ENCODE measurements around the gene MPEG1.

MPEG1 gene

DNA sequence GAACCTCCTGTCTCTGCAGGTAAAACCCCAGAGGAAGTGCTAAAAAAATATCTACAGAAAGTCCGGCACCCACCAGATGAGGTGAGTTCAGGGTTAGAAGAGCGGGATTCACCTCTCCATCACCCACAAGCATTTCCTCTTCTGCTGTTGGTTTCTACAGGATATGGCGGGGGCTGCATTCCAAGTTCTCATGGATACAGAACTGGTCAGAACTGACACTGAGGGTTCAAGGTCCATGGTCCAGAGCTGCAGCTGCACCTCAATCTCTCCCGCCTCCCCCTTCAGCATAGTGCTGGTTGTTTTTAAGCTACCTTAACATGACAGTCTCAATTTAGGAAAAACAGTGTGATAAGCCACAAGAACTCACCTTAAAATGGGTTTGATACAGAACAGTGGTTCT lies 21.6 kb downstream of the MPEG1 start:
- TF ChIP-seq, protein P1, sequence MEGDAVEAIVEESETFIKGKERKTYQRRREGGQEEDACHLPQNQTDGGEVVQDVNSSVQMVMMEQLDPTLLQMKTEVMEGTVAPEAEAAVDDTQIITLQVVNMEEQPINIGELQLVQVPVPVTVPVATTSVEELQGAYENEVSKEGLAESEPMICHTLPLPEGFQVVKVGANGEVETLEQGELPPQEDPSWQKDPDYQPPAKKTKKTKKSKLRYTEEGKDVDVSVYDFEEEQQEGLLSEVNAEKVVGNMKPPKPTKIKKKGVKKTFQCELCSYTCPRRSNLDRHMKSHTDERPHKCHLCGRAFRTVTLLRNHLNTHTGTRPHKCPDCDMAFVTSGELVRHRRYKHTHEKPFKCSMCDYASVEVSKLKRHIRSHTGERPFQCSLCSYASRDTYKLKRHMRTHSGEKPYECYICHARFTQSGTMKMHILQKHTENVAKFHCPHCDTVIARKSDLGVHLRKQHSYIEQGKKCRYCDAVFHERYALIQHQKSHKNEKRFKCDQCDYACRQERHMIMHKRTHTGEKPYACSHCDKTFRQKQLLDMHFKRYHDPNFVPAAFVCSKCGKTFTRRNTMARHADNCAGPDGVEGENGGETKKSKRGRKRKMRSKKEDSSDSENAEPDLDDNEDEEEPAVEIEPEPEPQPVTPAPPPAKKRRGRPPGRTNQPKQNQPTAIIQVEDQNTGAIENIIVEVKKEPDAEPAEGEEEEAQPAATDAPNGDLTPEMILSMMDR (IDR thresholded peaks at IDR 0.05; ENCODE audit: borderline replicate concordance, insufficient read depth, low read depth, low read length) = no peak
- H3K4me3 ChIP-seq (ENCODE audit: low read depth, low read length) = no peak overlapping the region

DNA sequence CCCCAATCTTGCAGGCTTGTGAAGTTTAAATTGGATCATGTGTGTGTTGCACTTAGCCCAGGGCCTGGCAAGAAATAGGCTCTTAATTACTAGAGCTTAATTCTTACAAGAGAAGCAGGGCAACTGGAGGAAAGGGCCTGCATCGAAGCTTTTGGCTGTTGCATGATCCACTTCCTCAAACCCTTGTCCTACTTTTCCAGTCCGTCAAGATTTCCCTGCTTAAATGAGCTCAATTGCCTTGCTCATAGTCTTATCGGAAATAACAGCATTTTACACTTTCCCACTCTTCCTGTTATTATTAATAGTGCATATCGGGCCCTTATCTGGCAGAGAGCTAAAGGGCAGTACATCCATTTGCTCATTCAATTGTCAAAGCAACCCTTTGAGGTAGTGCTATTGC lies 22.7 kb downstream of the MPEG1 start:
- H3K4me3 ChIP-seq (ENCODE audit: low read depth, low read length) = no peak overlapping the region
- TF ChIP-seq, protein P1 (IDR thresholded peaks at IDR 0.05; ENCODE audit: borderline replicate concordance, insufficient read depth, low read depth, low read length) = no peak

DNA sequence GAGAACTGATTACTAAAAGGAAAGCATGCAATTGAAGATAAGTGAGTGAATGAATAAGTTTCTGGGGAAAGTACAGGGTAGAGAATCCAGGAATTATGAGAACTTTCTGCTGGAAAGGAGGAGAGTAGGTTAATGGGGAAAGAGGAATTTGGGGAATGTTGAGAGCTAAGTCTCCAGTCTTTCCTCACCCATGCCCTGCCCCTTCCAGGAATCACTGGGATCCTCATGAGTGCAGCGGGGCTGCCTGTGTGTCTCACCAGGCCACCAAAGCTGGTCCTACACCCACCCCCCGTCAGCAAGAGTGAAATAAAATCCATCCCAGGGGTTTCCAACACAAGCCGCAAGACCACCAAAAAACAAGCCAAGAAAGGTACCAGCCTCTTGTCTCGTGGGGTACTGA lies 23.8 kb downstream of the MPEG1 start:
- TF ChIP-seq, protein P1 (IDR thresholded peaks at IDR 0.05; ENCODE audit: borderline replicate concordance, insufficient read depth, low read depth, low read length) = no peak
- no peak overlapping the region for H3K4me3 ChIP-seq (ENCODE audit: low read depth, low read length)

DNA sequence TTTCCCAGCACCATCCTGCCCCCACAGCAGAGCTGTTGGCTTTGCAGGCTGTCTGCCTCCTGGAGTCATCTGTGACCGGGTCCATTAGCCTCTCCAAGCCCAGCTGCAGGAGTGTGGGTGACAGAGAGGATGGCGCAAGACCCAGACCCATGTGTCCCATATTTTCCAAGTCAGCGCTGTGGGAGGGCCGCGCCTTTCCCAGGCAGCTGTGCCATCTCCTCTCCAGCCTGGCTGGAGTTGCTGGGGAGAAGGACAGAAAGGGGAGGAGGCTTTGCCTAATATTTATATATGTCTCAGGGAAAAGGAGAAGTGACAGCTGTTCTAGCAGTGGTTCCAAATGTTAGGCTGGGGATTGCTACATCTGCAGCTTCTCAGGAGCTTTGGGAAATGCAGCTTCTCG lies 25.1 kb downstream of the MPEG1 start:
- TF ChIP-seq, protein P1 (IDR thresholded peaks at IDR 0.05; ENCODE audit: borderline replicate concordance, insufficient read depth, low read depth, low read length) = no peak
- no peak overlapping the region for H3K4me3 ChIP-seq (ENCODE audit: low read depth, low read length)

DNA sequence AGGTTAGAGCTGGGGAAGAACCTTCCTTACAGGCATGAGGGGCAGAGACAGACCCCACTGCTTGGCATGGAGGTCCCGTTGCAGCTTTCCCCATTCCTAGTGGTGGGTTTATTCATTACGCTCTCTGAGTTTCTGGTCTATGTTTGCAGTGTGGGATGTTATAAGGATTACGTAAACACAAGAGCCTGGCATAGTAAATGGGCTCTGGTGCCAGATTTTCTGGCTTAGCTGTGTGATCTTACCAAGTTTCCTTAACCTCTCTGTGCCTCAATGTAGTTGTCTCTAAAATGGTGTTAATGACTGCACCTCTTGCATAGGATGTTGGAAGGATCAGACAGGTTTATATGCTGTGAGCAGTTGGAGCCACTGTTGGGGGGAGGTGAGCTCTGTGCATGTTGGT lies 25.7 kb downstream of the MPEG1 start:
- no peak overlapping the region for H3K4me3 ChIP-seq (ENCODE audit: low read depth, low read length)
- TF ChIP-seq, protein P1 (IDR thresholded peaks at IDR 0.05; ENCODE audit: borderline replicate concordance, insufficient read depth, low read depth, low read length) = no peak

DNA sequence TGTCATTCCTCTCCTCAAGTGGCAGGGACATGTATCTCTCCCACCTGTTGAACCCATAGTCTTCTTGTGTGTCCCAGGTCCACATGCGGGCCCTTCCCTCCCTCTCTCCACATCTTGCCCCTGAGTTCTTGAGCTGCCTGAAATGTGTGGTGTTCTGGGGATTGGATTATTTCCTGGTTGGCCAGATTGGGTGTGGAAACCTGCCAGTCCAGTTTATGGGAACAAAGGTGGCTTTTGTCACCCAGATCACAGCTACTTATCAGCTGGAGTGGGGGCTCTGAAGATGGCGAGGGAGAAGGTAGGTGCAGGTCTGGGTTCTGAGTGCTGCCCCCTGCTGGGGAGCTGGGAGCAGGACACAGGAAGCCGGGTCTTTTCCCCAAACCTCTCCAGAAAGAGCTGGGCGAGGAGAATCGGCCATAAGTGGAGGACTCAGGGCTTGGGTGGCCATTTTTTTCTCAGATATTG lies 26.6 kb downstream of the MPEG1 start:
- TF ChIP-seq, protein P1 (IDR thresholded peaks at IDR 0.05; ENCODE audit: borderline replicate concordance, insufficient read depth, low read depth, low read length) = peak; percentile 90
- no peak overlapping the region for H3K4me3 ChIP-seq (ENCODE audit: low read depth, low read length)

DNA sequence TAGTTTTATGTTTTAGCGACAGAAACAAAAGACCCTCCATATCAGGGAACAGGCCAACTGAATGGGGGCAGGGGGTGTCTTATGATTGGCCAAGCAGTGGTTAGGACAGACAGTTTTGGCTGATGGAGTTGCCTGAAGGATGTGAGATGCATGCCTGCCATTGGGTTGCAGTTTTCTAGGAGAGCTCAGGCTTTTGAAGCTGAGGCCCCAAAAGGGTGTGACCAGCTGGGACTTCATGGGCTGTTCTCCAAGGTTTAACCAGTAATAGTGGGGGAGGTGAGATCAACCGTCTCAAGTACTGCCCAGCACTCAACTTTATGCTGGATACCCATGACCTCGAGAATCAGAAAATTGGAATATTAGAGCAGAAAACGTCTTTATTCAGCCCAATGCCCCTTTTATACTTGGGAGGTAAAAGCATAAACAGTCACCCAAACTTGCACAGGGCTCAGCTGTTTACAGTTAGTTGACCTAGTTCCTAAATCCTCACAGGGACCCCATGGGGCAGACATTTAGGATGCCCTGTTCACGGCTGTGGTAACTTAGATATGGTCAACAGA lies 27.3 kb downstream of the MPEG1 start:
- no peak overlapping the region for H3K4me3 ChIP-seq (ENCODE audit: low read depth, low read length)
- TF ChIP-seq, protein P1 (IDR thresholded peaks at IDR 0.05; ENCODE audit: borderline replicate concordance, insufficient read depth, low read depth, low read length) = no peak

Measured in GM12875 (cell line).